HepG2 (cell line): ENCODE results near the gene ESYT1. TPM values are rescaled to one million over a fixed set of nuclear protein-coding genes. Genes with fewer than 3 reads are reported as not detected.

ENCODE experiments used
- AGO1 ChIP-seq: fragments of 200-400 bp; formaldehyde crosslinking; IDR thresholded peaks from 2 replicates; pipeline ENCODE4 v1.6.1; 2017; ENCODE audit warnings: mild to moderate bottlenecking, low read depth, low read length, moderate library complexity; ENCODE audit not compliant: poor library complexity, severe bottlenecking
- CEBPG ChIP-seq: IDR thresholded peaks from 2 replicates; pipeline ENCODE4 v1.6.1; 2016
- CHCHD3 ChIP-seq: sonication (generic); formaldehyde crosslinking; IDR thresholded peaks from 2 replicates; pipeline ENCODE4 v1.8.0; 2022; ENCODE audit warnings: mild to moderate bottlenecking, missing genetic modification reagents, moderate library complexity
- EEA1 ChIP-seq: sonication (generic); formaldehyde crosslinking; IDR thresholded peaks from 2 replicates; pipeline ENCODE4 v1.5.1; 2020; ENCODE audit warnings: mild to moderate bottlenecking, missing genetic modification reagents, borderline replicate concordance
- KAT8 ChIP-seq: IDR thresholded peaks from 2 replicates; pipeline ENCODE4 v1.6.1; 2016; ENCODE audit warnings: missing genetic modification reagents, missing compliant biosample characterization
- NFKB2 ChIP-seq: sonication (generic); formaldehyde crosslinking; IDR thresholded peaks from 2 replicates; pipeline ENCODE4 v1.4.0; 2020; ENCODE audit warnings: missing genetic modification reagents, borderline replicate concordance
- NRL ChIP-seq: sonication (generic); formaldehyde crosslinking; IDR thresholded peaks from 2 replicates; pipeline ENCODE4 v1.5.0; 2020; ENCODE audit warnings: missing genetic modification reagents, mild to moderate bottlenecking, moderate library complexity, borderline replicate concordance
- PHF20 ChIP-seq: sonication (generic); formaldehyde crosslinking; IDR thresholded peaks from 2 replicates; pipeline ENCODE4 v1.5.0; 2020; ENCODE audit warnings: mild to moderate bottlenecking, missing genetic modification reagents
- RBM22 ChIP-seq: fragments of 200-400 bp; formaldehyde crosslinking; optimal IDR thresholded peaks from 2 replicates; pipeline ENCODE3; 2017; ENCODE audit warnings: mild to moderate bottlenecking, low read length, moderate library complexity
- XBP1 ChIP-seq: sonication (generic); formaldehyde crosslinking; IDR thresholded peaks from 2 replicates; pipeline ENCODE4 v1.5.0; 2020; ENCODE audit warnings: missing genetic modification reagents
- ZMYM4 ChIP-seq: sonication (generic); formaldehyde crosslinking; IDR thresholded peaks from 2 replicates; pipeline ENCODE4 v1.8.1; 2023; ENCODE audit warnings: mild to moderate bottlenecking, missing genetic modification reagents
- ZNF225 ChIP-seq: sonication (generic); formaldehyde crosslinking; IDR thresholded peaks from 2 replicates; pipeline ENCODE4 v1.4.0; 2020; ENCODE audit warnings: mild to moderate bottlenecking, missing genetic modification reagents
- ZNF558 ChIP-seq: sonication (generic); formaldehyde crosslinking; IDR thresholded peaks from 2 replicates; pipeline ENCODE4 v1.9.0; 2022; ENCODE audit warnings: mild to moderate bottlenecking, missing genetic modification reagents, borderline replicate concordance
- ZNF768 ChIP-seq: sonication (generic); formaldehyde crosslinking; IDR thresholded peaks from 2 replicates; pipeline ENCODE4 v1.4.0; 2020; ENCODE audit warnings: missing genetic modification reagents
- polyA plus RNA-seq, 8 experiments: library from polyadenylated mRNA; depleted of rRNA in 3 of 8; stranded (reverse) in 7 of 8; unstranded in 1 of 8; fragments of >200 nt; fragmentation: Illumina TruSeq in 4 of 8; extraction: Trizol in 4 of 8; gene quantifications; 2 replicates each; pipeline versions ENCODE4 v1.2.1 to v1.2.3, GENCODE V29; 2011 to 2016; ENCODE audit warnings: low read depth in 4 of 8, missing spikeins in 1 of 8, mixed read lengths in 1 of 8; ENCODE audit not compliant: insufficient read depth in 1 of 8
- total RNA-seq, 5 experiments: library from RNA; depleted of rRNA; stranded (reverse); fragments of >200 nt; fragmentation: Illumina TruSeq; extraction: Trizol; gene quantifications; 2 replicates each; pipeline ENCODE4 v1.2.3, GENCODE V29; 2016; ENCODE audit warnings: low read depth in 1 of 5
- TF ChIP-seq, protein P1 (sequence below): IDR thresholded peaks from 2 replicates; pipeline ENCODE4 v1.6.1; 2016
- TF ChIP-seq, protein P2 (sequence below): sonication (generic); formaldehyde crosslinking; IDR thresholded peaks from 2 replicates; pipeline ENCODE4 v1.8.1; 2023; ENCODE audit warnings: mild to moderate bottlenecking, moderate library complexity, missing genetic modification reagents
- TF ChIP-seq, protein P3 (sequence below): IDR thresholded peaks from 2 replicates; pipeline ENCODE4 v1.6.1; 2018; ENCODE audit warnings: missing genetic modification reagents, mild to moderate bottlenecking, missing compliant biosample characterization
- TF ChIP-seq, protein P4 (sequence below): sonication (generic); formaldehyde crosslinking; IDR thresholded peaks from 2 replicates; pipeline ENCODE4 v1.4.0; 2020; ENCODE audit warnings: missing genetic modification reagents, borderline replicate concordance
- TF ChIP-seq, protein P5 (sequence below): sonication (generic); formaldehyde crosslinking; IDR thresholded peaks from 2 replicates; pipeline ENCODE4; 2020; ENCODE audit warnings: missing genetic modification reagents, mild to moderate bottlenecking, borderline replicate concordance

Gene ESYT1
- total and polyA plus RNA-seq, 2 of the 13 experiments (the other 11 are each of a cell fraction or from before 2014, with no cell fraction given): 66.9 to 71.0 TPM

DNA sequence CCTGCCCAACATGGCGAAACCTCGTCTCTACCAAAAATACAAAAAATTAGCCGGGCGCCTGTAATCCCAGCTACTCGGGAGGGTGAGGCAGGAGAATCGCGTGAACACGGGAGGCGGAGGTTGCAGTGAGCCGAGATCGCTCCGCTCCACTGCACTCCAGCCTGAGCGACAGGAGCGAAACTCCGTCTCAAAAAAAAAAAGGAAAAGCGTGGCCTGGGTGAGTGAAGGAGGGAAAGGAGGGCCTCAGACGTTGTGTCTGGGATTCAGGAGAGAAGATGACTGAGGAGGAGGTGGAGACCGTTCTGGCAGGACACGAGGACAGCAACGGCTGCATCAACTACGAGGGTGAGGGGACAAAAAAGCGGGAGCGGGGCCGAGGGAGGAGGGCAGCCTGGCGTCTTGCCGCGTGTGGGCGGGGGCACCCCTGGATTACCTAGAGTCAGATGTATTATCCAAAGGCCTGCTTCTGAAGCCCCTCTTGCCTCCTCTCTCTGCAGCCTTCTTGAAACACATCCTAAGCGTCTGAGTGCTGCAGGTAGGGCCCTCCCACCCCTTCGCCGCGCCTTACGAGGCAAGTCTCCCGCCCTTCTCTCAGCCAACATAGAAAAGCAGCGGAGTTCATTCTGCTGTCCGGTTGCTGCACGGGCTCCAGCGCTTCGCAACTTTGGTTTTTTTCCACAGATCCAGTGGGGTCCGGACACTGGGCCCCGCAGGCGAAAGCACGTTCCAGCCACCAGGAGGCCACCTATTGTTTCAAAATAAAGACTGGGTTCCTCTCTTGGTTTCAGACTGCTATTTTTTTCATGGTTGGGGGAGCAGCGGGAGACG is 29.3 kb downstream of the ESYT1 start (continued):
- TF ChIP-seq EEA1 (CRISPR knock-in tag) (no peak), ZNF225 (CRISPR knock-in tag) (no peak; the same call in 1 of the 2 replicates), PHF20 (CRISPR knock-in tag) (0 out of 2 replicates have a peak, but pooled peaks have one; percentile 2), RBM22 (no peak), KAT8 (peak; percentile 46), ZMYM4 (CRISPR knock-in tag) (peak; percentile 53), AGO1 (peak; percentile 66), CHCHD3 (no peak), XBP1 (no peak), ZNF558 (CRISPR knock-in tag) (no peak), NFKB2 (CRISPR knock-in tag) (peak; percentile 75; the same call in 1 of the 2 replicates), NRL (CRISPR knock-in tag) (peak; percentile 71; the same call in 1 of the 2 replicates), CEBPG (no peak), ZNF768 (CRISPR knock-in tag) (no peak)
- TF ChIP-seq, protein P1, sequence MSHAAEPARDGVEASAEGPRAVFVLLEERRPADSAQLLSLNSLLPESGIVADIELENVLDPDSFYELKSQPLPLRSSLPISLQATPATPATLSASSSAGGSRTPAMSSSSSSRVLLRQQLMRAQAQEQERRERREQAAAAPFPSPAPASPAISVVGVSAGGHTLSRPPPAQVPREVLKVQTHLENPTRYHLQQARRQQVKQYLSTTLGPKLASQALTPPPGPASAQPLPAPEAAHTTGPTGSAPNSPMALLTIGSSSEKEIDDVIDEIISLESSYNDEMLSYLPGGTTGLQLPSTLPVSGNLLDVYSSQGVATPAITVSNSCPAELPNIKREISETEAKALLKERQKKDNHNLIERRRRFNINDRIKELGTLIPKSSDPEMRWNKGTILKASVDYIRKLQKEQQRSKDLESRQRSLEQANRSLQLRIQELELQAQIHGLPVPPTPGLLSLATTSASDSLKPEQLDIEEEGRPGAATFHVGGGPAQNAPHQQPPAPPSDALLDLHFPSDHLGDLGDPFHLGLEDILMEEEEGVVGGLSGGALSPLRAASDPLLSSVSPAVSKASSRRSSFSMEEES: peak; percentile 31; the same call in 1 of the 2 replicates
- TF ChIP-seq, protein P2, sequence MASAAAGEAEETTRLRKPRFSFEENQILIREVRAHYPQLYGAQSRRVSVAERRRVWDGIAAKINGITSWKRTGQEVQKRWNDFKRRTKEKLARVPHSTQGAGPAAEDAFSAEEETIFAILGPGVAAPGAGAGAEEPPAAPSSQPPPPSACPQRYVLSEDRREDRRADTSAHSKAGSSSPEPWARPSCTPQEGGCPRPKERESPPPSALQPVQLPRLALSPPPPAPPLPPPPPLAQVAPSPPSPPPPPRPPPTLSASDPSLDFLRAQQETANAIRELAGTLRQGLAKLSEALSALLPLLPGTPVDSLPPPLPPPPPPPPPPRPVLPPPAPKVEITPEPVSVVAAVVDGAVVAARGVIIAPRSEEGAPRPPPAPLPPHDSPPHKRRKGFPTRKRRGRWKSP (CRISPR knock-in tag): peak; percentile 46; the same call in 1 of the 2 replicates
- TF ChIP-seq, protein P3, sequence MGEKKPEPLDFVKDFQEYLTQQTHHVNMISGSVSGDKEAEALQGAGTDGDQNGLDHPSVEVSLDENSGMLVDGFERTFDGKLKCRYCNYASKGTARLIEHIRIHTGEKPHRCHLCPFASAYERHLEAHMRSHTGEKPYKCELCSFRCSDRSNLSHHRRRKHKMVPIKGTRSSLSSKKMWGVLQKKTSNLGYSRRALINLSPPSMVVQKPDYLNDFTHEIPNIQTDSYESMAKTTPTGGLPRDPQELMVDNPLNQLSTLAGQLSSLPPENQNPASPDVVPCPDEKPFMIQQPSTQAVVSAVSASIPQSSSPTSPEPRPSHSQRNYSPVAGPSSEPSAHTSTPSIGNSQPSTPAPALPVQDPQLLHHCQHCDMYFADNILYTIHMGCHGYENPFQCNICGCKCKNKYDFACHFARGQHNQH (CRISPR knock-in tag): no peak
- TF ChIP-seq, protein P4, sequence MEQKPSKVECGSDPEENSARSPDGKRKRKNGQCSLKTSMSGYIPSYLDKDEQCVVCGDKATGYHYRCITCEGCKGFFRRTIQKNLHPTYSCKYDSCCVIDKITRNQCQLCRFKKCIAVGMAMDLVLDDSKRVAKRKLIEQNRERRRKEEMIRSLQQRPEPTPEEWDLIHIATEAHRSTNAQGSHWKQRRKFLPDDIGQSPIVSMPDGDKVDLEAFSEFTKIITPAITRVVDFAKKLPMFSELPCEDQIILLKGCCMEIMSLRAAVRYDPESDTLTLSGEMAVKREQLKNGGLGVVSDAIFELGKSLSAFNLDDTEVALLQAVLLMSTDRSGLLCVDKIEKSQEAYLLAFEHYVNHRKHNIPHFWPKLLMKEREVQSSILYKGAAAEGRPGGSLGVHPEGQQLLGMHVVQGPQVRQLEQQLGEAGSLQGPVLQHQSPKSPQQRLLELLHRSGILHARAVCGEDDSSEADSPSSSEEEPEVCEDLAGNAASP (CRISPR knock-in tag): peak; percentile 26
- TF ChIP-seq, protein P5, sequence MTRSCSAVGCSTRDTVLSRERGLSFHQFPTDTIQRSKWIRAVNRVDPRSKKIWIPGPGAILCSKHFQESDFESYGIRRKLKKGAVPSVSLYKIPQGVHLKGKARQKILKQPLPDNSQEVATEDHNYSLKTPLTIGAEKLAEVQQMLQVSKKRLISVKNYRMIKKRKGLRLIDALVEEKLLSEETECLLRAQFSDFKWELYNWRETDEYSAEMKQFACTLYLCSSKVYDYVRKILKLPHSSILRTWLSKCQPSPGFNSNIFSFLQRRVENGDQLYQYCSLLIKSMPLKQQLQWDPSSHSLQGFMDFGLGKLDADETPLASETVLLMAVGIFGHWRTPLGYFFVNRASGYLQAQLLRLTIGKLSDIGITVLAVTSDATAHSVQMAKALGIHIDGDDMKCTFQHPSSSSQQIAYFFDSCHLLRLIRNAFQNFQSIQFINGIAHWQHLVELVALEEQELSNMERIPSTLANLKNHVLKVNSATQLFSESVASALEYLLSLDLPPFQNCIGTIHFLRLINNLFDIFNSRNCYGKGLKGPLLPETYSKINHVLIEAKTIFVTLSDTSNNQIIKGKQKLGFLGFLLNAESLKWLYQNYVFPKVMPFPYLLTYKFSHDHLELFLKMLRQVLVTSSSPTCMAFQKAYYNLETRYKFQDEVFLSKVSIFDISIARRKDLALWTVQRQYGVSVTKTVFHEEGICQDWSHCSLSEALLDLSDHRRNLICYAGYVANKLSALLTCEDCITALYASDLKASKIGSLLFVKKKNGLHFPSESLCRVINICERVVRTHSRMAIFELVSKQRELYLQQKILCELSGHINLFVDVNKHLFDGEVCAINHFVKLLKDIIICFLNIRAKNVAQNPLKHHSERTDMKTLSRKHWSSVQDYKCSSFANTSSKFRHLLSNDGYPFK: 0 out of 2 replicates have a peak, but pooled peaks have one; percentile 6
